ENCODE measurements around the gene MED12. TPM values are rescaled to one million over a fixed set of nuclear protein-coding genes. Genes with fewer than 3 reads are reported as not detected.

Gene MED12
- total RNA-seq, 1 donor from 2014 or later = 74.6 TPM

DNA sequence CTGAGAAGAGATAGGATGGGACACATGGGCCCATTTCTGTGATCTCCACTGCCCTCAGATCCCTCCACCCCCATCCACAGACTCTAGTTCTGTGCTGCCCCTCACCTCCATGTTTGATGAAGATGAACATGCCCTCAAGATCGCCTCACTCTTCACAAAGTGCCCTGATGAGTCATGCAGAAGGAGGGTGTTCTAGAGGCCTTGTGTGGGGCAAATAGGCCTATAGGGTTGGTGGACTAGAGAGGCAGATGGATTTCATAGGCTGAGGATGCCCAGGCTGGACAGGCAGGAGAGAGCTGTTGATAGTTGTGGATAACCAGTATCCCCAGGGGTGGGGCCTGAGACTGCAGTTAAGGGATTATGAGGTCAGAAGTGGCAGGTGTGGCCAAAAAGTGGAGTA lies 12.0 kb upstream of the MED12 start, which contains the start of gene CXorf65:
TSS of gene CXorf65 (minus strand) at position 314 of the 400 bp plus-strand sequence. CDS start at position 130, 184 bp downstream.
- intact Hi-C loops (cut with micrococcal nuclease) = no loop called here

DNA sequence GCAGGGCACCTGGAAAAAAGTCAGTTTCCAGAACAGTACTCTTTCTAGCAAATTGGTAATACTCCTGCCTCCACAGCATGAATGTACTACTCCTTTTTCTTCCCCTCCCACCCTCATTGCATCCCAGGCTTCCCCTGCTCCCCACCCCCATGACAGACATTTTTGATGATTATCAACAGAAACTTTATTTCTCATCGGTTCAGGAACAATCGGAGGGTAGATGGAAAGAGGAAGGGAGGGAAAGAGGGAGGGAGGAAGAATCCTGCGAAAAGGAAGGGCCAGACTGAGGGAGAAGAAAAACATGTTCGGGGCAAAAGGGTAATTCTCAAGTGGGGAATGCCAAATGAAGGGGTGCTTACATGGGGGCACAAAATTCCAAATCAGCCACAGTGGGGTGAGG lies 11.2 kb upstream of the MED12 start:
- intact Hi-C loops (cut with micrococcal nuclease) = no loop called here

DNA sequence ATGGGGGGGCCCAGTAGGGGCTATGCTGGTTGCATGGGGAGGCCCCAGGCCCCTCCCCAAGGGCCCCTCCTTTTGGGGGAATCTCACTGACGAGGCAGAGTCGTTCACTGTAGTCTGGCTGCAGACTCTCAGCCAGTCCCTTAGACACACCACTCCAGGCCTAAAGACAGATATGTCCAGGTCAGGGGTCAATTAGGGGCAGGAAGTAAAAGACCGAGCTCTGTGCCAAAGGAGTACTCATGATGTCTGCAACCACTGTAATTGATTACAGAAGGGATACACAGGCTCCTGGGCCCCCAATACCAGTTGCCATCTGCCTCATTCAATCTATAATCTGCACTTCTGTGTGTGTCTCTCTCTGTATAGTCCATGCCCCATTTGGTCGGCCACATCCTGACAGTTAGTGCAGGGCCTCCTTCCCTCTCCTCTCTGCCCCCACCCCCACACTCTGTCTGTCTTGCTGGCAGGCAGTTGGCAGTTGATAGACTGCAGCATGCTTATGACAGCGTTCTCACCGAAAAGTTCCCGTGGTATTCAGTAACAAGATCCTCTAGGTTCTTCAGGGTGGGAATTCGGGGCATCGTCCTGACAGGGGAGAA lies 10.5 kb upstream of the MED12 start:
- intact Hi-C loops (cut with micrococcal nuclease) = no loop called here

DNA sequence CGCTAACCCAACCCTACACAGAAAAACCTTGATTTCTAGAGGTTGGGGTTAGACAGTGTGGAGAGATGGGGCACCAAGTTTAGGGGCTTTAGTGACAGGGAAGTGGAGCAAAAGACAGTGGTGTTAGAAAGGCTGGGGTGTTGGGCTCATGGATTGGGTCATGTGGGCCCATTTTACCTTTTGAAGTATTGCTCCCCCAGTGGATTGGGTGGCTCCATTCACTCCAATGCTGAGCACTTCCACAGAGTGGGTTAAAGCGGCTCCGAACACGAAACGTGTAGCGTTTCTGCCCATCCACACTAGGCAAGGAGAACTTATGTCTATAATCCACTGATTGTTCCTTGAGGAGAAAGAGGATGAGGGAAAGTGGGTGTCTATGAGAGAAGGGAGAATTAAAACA lies 9.3 kb upstream of the MED12 start:
- intact Hi-C loops (cut with micrococcal nuclease) = no loop called here

DNA sequence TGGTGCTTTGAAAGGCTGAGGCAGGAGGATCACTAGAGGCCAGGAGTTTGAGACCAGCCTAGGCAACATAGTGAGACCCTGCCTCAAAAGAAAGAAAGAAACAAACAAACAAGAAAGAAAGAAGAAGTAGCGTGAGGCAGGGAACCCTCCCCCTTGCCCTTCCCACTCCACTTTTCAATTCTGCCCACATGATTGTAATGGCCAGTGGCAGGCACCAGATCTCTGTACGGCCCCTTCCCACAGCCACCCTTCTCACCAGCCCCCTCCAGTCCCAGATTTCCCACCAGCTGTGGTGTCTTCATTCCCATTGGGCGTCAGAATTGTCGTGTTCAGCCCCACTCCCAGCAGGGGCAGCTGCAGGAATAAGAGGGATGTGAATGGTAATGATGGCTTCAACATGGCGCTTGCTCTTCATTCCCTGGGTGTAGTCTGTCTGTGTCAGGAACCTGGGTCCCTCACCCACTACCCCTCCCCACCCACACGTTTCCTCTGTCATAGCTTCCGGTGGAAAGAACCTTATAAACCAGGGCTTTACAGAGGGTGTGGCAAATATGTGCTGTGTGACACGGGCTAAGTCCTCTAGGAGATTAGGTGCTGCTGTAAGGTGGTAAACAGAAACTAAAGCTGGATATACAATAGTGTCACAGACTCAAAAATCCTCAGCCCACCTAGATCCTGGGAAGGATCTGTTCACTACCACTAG lies 7.1 kb upstream of the MED12 start, which contains the start of gene IL2RG:
TSS of gene IL2RG (minus strand) at position 437 of the 703 bp plus-strand sequence. CDS start at position 399, 38 bp downstream.
- intact Hi-C loops (cut with micrococcal nuclease) = loop anchor here (1.0 to 10.0 kb wide), 10 partner anchors 8 to 976 kb away; partner anchors contain the start of genes CXCR3, IGBP1, NONO and SNX12

DNA sequence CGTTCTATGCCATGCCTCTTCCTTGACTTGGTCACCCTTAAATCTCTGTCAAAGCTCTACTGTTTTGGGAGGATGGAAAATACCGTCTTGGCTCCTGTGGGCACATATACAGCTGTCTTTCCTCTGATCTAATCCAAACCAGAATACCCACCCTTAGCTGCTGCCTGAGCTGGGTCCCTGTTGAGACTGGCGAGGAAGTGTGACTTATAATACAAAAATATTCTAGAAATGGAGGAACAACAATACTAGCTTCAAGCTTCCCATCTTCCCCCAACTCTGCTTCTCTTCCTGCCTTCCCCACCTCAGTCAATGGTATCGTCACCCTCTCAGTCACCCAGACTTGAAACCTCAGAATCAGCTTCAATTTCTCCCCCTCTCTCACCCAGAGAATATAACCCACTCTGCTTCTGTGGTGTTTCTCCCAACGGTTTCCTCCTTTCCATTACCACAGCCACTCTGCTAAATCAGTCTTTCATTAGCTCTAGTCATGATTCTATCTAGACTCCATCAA lies 6.4 kb upstream of the MED12 start:
- intact Hi-C loops (cut with micrococcal nuclease) = loop anchor here (1.0 to 10.0 kb wide), 10 partner anchors 9 to 977 kb away; partner anchors contain the start of genes CXCR3, IGBP1, NONO and SNX12

DNA sequence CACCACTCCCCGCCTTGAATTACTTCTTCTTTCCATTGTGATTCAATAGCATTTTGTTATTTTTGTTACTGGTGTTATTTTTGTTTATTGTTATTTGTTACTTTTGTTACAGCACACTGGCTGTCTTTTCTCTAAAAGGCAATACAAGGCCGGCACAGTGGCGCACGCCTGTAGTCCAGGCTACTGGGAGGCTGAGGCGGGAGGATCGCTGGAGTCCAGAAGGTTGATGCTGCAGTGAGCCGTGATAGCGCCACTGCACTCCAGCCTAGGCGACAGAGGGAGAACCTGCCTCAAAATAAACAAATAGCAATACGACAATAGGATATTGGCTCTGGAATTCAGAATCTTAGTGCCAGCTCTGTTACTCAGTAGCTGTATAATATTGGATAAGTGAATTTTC lies 1.0 kb upstream of the MED12 start:
- intact Hi-C loops (cut with micrococcal nuclease) = loop anchor here (10.0 kb wide), 1 partner anchor 983 kb away; the partner anchor contains the start of gene IGBP1

DNA sequence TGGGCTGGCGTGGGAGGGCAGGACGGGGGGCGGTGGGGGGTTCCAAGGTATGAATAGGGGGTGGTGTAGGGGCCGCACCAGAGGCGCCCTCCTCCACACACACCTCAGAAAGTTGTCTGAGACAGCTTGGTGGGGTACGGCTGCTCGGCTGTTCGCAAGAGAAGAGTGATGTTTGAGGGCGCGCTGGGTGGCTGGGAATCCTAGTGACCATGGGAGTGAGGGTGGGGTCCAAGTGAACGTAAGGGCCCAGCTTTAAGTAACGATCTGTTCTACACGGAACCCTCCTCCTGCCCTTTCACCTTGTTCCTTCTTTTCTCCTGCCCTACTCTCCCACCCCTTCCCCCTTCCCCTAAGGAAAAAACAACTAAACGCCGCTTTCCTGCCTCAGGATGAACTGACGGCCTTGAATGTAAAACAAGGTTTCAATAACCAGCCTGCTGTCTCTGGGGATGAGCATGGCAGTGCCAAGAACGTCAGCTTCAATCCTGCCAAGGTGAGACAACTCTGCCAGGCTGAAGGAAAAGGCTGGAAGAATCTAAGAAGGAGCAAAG lies 664 bp downstream of the MED12 start:
- intact Hi-C loops (cut with micrococcal nuclease) = loop anchor here (1.0 to 10.0 kb wide), 4 partner anchors 9 to 984 kb away; partner anchors contain the start of gene IGBP1

DNA sequence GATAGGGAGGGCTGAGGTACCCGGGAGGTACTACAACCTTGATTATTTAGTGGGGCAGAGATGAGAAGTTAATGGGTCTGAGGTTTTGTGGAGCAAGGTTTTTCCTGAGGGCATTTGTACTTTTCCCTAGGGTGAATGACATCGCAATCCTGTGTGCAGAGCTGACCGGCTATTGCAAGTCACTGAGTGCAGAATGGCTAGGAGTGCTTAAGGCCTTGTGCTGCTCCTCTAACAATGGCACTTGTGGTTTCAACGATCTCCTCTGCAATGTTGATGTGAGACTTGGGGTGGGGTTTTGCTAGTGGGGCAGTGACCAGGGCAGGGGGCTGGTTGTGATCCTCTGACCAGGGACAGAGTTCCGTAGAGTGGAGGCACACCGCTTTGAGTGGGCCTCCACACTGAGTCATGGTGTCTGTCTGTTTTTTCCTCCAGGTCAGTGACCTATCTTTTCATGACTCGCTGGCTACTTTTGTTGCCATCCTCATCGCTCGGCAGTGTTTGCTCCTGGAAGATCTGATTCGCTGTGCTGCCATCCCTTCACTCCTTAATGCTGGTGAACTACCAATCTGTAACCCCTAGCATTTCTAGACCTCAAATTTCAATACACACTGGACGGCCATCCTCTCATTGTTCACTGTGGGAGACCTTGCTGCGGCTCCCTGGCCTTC lies 9.9 kb downstream of the MED12 start:
- intact Hi-C loops (cut with micrococcal nuclease) = no loop called here

DNA sequence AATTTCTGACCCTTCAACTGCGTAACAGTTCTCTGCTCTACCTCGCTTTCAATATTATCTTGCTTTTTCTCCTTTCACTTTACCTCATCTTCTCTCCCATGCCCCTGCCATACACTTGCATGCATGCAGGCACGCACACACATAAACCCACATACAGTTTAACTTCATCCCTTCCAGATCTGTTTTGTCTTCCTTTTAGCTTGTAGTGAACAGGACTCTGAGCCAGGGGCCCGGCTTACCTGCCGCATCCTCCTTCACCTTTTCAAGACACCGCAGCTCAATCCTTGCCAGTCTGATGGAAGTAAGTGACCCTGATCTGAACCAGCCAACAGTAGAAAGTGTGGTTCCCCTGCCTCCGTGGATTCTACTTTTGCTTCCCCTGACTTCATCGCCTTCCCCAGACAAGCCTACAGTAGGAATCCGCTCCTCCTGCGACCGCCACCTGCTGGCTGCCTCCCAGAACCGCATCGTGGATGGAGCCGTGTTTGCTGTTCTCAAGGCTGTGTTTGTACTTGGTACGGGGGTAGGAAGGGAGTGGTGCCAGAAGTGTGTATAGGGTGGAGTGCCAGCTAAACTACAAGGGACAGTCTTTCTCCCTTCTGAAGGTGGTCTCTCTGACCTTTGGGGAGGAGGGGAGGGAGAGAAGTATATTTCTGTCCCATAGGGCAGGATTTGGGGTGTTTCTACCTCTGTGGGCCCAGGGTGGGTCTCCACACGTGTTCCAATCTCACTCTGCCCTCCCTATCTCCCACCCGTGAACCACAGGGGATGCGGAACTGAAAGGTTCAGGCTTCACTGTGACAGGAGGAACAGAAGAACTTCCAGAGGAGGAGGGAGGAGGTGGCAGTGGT lies 10.7 kb downstream of the MED12 start:
- intact Hi-C loops (cut with micrococcal nuclease) = loop anchor here (1.0 kb wide), 6 partner anchors 11 to 159 kb away; partner anchors contain the start of genes IL2RG, MED12 and SNX12

DNA sequence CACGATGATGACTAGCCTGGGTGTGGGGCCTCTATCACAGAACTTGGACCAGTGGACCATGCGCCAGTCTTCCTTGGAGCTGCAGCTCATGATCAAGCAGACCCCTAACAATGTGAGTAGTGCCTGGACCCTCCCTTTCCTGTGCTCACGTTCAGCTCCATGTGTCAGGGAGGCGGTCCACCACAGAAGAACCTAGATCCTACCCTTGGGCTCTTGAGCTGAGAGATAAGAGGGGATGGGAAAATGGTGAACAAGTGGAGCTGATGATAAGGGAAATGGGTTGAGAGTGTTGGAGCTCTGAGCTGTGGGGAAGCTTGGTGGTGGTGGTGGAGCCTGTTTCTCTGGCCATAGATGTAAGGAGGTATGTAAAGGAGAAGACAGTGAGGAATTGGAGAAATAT lies 13.1 kb downstream of the MED12 start:
- intact Hi-C loops (cut with micrococcal nuclease) = no loop called here

DNA sequence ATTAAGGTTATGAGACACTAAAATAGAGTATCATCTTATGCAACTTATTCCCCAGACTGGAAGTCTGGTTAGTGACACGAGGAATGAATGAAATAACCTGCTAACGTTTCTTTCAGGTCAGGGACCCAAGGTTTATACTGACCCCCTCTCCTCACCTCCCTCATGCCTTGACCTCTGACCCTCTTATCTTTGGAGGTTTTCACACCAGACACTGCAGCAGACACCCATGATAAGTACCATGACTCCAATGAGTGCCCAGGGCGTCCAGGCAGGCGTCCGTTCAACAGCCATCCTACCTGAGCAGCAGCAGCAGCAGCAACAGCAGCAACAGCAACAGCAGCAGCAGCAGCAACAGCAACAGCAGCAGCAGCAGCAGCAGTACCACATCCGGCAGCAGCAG lies 22.0 kb downstream of the MED12 start:
- intact Hi-C loops (cut with micrococcal nuclease) = no loop called here

DNA sequence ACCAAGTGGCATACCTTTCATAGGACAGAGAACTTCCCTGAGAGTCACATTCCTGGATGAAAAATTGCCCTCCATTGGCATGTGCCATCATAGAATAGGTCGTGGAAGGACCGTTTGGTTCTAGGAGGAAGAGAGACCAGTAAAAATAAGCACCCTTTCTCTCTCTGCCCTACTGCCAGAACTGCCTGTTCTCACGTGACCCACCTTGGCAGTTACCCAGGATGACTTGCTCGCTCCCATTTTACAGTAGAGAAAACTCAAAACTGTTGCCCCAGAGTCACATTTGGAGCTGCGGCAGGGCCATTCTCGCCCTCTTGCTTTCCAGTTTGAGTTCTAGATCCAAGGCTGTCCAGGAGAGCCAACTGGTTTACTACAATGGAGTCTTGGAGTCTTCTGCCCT lies 25.1 kb downstream of the MED12 start:
- intact Hi-C loops (cut with micrococcal nuclease) = no loop called here

DNA sequence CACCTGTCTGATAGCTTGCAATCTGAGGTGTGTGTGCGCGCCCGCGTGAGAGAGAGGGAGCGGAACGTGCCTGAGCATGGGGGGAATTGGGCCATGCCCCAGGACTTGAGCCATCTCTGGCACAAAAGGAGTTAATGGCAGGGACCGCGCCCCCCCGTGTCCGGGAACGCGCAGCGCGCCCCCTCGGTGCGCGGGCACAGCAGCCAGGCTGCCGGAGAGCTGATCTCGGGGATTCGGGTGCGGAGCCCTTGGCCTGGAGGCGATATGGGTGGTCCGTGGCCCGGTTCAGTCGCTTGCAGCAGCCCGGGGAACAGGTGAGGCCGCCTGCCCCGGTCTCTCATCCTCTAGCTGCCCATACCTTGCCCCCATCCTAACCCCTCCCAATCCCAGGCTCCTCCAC lies 26.3 kb downstream of the MED12 start, which contains the start of gene NLGN3:
TSS of gene NLGN3 (plus strand) at position 191 of the 400 bp plus-strand sequence. CDS start 2,909 bp downstream, outside the sequence.
- intact Hi-C loops (cut with micrococcal nuclease) = no loop called here

DNA sequence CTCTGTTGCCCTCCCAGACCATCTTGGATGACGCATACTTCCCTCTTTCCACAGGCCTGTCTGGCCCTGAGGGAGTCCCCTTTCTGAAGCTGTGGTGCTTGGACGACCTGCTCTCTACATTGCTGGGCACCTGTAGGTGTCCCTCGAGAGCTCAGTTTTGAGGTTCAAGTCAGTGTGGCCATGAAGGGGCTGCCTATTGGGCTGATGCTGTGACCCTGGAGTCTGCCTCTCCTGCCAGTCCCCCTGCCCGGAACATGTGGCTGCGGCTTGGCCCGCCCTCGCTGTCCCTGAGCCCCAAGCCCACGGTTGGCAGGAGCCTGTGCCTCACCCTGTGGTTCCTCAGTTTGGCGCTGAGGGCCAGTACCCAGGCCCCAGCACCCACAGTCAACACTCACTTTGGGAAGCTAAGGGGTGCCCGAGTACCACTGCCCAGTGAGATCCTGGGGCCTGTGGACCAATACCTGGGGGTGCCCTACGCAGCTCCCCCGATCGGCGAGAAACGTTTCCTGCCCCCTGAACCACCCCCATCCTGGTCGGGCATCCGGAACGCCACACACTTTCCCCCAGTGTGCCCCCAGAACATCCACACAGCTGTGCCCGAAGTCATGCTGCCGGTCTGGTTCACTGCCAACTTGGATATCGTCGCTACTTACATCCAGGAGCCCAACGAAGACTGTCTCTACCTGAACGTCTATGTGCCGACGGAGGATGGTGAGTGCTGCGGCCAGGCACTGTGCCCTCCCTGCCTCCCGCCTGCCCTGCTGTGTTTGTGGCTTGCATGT lies 29.3 kb downstream of the MED12 start:
- intact Hi-C loops (cut with micrococcal nuclease) = no loop called here

DNA sequence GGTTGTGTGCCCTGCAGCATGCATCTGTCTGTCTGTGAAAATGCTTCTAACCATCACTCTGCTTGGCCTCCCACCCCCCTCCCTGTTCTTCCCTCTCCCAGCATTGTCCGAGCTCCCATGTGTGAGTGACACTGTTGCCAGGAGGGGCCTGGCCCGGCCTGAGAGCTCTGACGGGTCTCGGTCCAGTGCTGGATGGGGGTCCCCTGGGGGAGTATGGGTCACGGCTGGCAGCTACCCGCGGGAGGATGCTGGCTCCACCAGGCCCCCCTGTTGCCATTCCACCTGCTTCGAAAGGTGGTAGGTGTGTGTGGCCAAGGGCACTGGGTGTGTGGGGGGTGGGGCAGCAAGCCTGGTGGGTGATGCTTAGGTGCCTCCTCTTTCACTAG lies 29.9 kb downstream of the MED12 start:
- intact Hi-C loops (cut with micrococcal nuclease) = no loop called here

DNA sequence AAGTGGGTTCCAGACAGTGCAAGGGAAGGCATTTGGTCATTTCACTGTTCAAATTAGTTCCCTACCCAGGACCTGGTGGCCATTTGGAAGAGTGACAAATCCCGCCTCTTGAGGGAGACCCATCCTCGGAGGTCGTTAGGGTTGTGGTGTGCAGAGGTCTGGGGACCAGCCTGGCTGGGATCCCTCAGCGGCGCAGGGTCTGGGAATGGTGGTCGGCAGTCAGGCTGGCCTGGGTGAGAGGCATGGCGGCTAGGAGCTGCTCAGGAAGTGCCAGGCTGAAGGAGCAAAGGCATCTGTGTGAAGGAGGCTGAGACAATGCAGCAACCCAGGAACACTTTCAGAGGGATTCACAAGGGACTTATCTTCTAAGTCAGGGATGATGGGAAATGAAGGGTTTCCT lies 33.0 kb downstream of the MED12 start:
- intact Hi-C loops (cut with micrococcal nuclease) = no loop called here

DNA sequence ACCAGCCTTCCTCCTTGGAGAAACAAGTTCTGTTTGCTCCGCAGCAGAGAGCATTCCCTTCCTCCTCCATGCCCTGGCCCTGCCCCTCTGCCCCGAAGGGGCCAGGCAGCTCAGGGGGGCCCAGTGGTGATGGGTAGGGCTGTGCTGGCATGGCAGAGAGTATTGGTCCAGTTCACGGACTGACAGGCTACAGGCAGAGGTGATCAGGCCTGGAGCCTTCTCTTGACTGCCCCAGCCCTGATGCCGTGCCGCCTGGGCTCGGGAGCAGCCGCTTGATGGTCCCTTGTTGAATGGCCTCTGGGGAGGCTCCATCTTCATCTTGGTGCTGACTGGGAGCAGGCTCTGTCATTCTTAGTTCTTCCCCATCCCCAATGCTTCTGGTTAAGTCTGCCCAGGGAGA lies 35.8 kb downstream of the MED12 start:
- intact Hi-C loops (cut with micrococcal nuclease) = no loop called here

DNA sequence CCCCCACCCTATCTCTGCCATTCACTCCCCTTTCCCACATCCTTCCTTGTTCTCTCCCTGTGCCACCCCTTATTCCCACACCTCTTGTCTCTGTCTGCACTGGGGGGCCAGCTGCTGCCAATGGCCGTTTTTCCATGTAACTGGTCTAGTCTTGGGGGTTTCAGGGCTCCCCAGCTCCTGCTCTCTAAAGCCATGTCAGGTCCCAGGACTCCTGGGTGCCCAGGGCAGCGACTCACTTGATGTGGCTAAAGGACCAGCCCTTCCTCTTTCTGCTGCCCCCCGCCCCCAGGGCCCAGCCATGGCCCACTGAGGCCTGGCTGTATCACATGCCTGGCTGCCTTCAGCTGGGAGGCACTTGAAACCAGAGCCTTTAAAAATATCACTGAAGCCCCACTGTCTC lies 36.2 kb downstream of the MED12 start:
- intact Hi-C loops (cut with micrococcal nuclease) = no loop called here

DNA sequence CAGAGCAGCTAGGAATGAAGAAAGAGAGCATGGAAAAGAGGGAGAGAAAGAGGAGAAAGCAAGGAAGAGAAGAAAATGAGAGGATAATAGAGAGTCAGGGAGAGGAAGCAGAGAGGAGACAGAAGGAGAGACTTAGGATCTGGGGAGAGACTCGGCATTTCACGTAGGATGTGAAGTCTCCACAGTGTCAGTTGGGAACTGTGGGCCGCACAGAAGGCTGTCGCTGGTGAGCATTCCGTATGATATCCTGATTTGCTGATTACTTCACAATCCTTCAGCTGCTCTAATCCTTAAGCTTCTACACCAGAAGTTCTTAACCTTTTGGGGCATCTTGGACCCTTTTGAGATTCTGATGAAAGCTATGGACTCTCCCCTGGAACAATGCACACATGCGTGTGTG lies 40.2 kb downstream of the MED12 start:
- intact Hi-C loops (cut with micrococcal nuclease) = no loop called here

All from T-helper 1 cell treated with Interleukin-12 subunit alpha and Interleukin-12 subunit beta and Interleukin-4 antibody, amounts not matched to agents 30 ng/mL and 1 ng/mL, for 36 hours (primary cell).